Measurements from ENCODE around the gene IL17D. TPM values are rescaled to one million over a fixed set of nuclear protein-coding genes. Genes with fewer than 3 reads are reported as not detected.

IL17D gene
- total RNA-seq, 4 donors from 2014 or later: 4.2 to 9.9 (median 6.7) TPM

DNA sequence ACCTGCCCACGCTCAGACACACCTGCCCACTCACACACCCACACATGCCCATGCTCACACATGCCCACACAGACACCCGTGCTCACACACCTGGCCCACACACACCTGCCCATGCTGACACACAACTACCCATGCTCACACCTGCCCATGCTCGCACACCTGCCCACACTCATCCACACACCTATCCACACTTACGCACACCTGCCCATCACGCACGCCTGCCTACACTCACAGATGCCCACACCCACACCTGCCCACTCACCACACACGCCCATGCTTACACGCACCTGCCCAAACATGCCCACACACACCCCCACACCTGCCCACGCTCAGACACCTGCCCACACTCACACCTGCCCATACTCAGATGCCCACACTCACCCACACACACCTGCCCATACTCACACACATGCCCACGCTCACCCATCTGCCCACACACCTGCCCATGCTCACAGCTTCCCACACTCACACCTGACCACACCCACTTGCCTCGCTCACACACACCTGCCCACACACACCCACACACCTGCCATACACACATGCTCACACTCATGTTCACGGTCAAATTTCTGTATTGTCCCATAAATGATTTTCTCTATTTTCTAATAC lies 15.6 kb downstream of the IL17D start:
- no peaks in the 10 kb centered on the region for H3K36me3 ChIP-seq
- WGBS: 93% methylated on average over 12 of the region's 12 CpGs
- H3K9me3 ChIP-seq: no peaks in the 10 kb centered on the region
- TF ChIP-seq POLR2A (IDR thresholded peaks at IDR 0.05; ENCODE audit: low read depth) (no peak), CTCF (IDR thresholded peaks at IDR 0.05) (no peak), POLR2AphosphoS5 (IDR thresholded peaks at IDR 0.05) (no peak), EP300 (IDR thresholded peaks at IDR 0.05) (no peak)
- H3K27me3 ChIP-seq: peaks cover 0 to 19% (median 0%) of the 10 kb centered on the region in 4 donors
- H3K4me3 ChIP-seq: no peak overlapping the region
- H3K4me1 ChIP-seq: peaks cover 13 to 27% (median 23%) of the 10 kb centered on the region in 4 donors
- H3K27ac ChIP-seq (replicated peaks in 1 of 4): no peak overlapping the region
- no peak for DNase-seq (ENCODE audit: extremely low spot score)
- intact Hi-C loops (cut with DNase I): no loop called here

DNA sequence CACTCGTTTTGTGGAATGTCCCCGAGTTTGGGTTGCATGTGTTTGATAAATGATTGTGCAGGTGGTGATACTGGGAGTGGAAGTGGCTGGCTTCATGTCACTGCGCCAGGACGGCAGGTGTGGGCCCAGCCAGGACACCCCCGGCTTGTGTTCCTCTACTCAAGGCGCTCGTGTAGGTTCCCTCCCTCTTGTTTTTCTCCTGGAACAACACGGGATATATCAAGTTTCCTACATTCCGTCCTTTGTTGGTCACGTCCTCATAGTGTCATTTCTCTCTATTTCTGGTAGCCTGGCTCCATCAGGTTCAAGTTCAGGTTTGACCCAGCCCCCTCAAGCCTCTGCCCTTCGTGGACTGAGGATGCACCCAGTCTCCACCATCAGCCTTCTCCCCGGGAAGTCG lies 16.3 kb downstream of the IL17D start:
- intact Hi-C loops (cut with DNase I): no loop called here
- TF ChIP-seq EP300 (IDR thresholded peaks at IDR 0.05): no peak
- TF ChIP-seq POLR2AphosphoS5 (IDR thresholded peaks at IDR 0.05): no peak
- TF ChIP-seq CTCF (IDR thresholded peaks at IDR 0.05): no peak
- no peak for TF ChIP-seq POLR2A (IDR thresholded peaks at IDR 0.05; ENCODE audit: low read depth)
- Histone ChIP-seq H3K9me3 (no peaks in the 10 kb centered on the region), H3K4me3 (no peak overlapping the region), H3K36me3 (no peaks in the 10 kb centered on the region), H3K27me3 (peaks cover 0 to 19% (median 0%) of the 10 kb centered on the region in 4 donors), H3K4me1 (peaks cover 8 to 20% (median 16%) of the 10 kb centered on the region in 4 donors), H3K27ac (replicated peaks in 1 of 4) (no peak overlapping the region)
- 80% methylated on average over 13 of the region's 13 CpGs for WGBS
- DNase-seq (ENCODE audit: extremely low spot score): no peak

GRCh38 chr13:20720499-20720898 lies 17.0 kb downstream of the IL17D start:
- H3K27me3 ChIP-seq: peaks cover 0 to 19% (median 0%) of the 10 kb centered on the region in 4 donors
- no peak for DNase-seq (ENCODE audit: extremely low spot score)
- intact Hi-C loops (cut with DNase I): no loop called here
- no peak overlapping the region for H3K4me3 ChIP-seq
- H3K9me3 ChIP-seq: no peaks in the 10 kb centered on the region
- H3K36me3 ChIP-seq: no peaks in the 10 kb centered on the region
- H3K4me1 ChIP-seq: peaks cover 8 to 13% (median 12%) of the 10 kb centered on the region in 4 donors
- no peak for TF ChIP-seq POLR2A (IDR thresholded peaks at IDR 0.05; ENCODE audit: low read depth)
- WGBS: 92% methylated on average over 10 of the region's 11 CpGs
- H3K27ac ChIP-seq (replicated peaks in 1 of 4): no peak overlapping the region

- DNase-seq (ENCODE audit: extremely low spot score): no peak
- H3K4me3 ChIP-seq: peak overlapping the region in 3 of 4 donors; percentile 43 to 51 (median 49)
- H3K4me1 ChIP-seq: peaks cover 8 to 13% (median 12%) of the 10 kb centered on the region in 4 donors
- no peak overlapping the region for H3K27ac ChIP-seq (replicated peaks in 1 of 4)
- intact Hi-C loops (cut with DNase I): no loop called here
- H3K36me3 ChIP-seq: no peaks in the 10 kb centered on the region
- no peaks in the 10 kb centered on the region for H3K9me3 ChIP-seq
- no CpG with 5 or more reads among the region's 16 CpGs for WGBS
- no peak for TF ChIP-seq POLR2A (IDR thresholded peaks at IDR 0.05; ENCODE audit: low read depth)
- TF ChIP-seq POLR2AphosphoS5 (IDR thresholded peaks at IDR 0.05): no peak
- no peak for TF ChIP-seq CTCF (IDR thresholded peaks at IDR 0.05)
- TF ChIP-seq EP300 (IDR thresholded peaks at IDR 0.05): no peak
- peaks cover 0 to 19% (median 0%) of the 10 kb centered on the region in 4 donors for H3K27me3 ChIP-seq
Measured at GRCh38 chr13:20721058-20721453, 17.6 kb downstream of the IL17D start.

DNA sequence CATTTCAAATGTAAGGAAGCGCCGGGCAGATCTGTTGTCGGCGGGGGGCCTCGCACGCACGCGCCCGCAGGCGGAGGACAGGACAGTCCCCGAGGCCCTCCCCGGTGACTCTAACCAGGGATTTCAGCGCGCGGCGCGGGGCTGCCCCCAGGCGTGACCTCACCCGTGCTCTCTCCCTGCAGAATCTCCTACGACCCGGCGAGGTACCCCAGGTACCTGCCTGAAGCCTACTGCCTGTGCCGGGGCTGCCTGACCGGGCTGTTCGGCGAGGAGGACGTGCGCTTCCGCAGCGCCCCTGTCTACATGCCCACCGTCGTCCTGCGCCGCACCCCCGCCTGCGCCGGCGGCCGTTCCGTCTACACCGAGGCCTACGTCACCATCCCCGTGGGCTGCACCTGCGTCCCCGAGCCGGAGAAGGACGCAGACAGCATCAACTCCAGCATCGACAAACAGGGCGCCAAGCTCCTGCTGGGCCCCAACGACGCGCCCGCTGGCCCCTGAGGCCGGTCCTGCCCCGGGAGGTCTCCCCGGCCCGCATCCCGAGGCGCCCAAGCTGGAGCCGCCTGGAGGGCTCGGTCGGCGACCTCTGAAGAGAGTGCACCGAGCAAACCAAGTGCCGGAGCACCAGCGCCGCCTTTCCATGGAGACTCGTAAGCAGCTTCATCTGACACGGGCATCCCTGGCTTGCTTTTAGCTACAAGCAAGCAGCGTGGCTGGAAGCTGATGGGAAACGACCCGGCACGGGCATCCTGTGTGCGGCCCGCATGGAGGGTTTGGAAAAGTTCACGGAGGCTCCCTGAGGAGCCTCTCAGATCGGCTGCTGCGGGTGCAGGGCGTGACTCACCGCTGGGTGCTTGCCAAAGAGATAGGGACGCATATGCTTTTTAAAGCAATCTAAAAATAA lies 18.2 kb downstream of the IL17D start:
- no peaks in the 10 kb centered on the region for H3K9me3 ChIP-seq
- TF ChIP-seq POLR2AphosphoS5 (IDR thresholded peaks at IDR 0.05) (no peak), EP300 (IDR thresholded peaks at IDR 0.05) (no peak), CTCF (IDR thresholded peaks at IDR 0.05) (no peak), POLR2A (IDR thresholded peaks at IDR 0.05; ENCODE audit: low read depth) (no peak)
- H3K4me1 ChIP-seq: peaks cover 8 to 13% (median 12%) of the 10 kb centered on the region in 4 donors
- WGBS: 25% methylated on average over 7 of the region's 81 CpGs
- intact Hi-C loops (cut with DNase I): no loop called here
- H3K4me3 ChIP-seq: peak overlapping the region; percentile 43 to 51 (median 47)
- H3K27me3 ChIP-seq: peaks cover 0 to 19% (median 0%) of the 10 kb centered on the region in 4 donors
- H3K27ac ChIP-seq (replicated peaks in 1 of 4): peak overlapping the region in 2 of 4 donors; percentile 9 to 36
- DNase-seq (ENCODE audit: extremely low spot score): no peak
- H3K36me3 ChIP-seq: no peaks in the 10 kb centered on the region
